HFF-Myc (cell line): ENCODE measurements around the gene NPPC.

Experiments used
- DNase-seq: peaks from one replicate; pipeline ENCODE4 v3.0.0-alpha.2; 2011; ENCODE audit warnings: low read depth; ENCODE audit errors: extremely low read depth
- H3K4me3 ChIP-seq: replicated peaks from 2 replicates; pipeline ENCODE4 v1.5.1; 2011; ENCODE audit warnings: low read depth, mild to moderate bottlenecking, control low read depth, low read length
- TF ChIP-seq, protein P1 (sequence below): IDR thresholded peaks from 2 replicates; pipeline ENCODE4 v1.5.1; 2012; ENCODE audit warnings: mild to moderate bottlenecking, low read depth, low read length, control low read depth; ENCODE audit errors: missing control alignments

Gene NPPC

DNA sequence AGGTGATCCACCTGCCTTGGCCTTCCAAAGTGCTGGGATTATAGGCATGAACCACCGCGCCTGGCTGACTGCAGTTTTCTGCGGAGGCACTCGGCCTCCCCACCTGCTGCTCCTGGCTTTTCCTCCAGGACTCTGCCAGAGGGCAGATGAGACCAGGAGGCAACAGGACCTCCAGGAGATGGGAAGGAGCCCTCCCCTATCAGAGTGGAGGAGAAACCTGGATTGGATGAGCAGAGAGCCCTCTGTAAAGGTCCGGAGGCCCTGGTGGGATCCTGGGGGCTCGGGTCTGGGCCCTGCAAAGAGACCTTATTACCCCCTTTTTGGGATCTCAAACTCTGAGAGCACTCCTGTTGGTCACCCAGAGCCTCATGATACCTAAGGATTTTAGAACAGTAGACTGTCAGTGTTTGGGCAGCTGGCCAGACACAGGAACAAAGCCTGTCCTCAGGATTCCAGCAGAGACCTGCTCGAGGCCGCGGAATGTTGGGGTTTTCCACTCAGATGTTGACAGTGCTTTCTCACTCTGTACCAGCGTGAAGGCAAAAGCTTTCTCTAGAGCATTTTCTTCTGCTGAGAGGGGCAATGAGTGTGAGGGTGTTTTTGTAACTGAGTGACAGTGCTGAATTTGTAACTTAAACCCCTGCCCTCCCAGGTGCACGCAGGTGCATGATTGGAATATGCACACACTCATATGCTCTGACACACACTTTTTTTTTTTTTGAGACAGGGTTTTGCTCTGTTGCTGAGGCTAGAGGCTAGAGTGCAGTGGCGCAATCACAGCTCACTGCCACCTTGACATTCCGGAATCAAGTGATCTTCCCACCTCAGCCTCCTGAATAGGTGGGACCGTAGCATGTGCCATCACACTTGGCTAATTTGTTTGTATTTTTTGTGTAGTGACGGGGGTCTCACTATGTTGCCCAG lies 48.4 kb downstream of the NPPC start:
- TF ChIP-seq, protein P1, sequence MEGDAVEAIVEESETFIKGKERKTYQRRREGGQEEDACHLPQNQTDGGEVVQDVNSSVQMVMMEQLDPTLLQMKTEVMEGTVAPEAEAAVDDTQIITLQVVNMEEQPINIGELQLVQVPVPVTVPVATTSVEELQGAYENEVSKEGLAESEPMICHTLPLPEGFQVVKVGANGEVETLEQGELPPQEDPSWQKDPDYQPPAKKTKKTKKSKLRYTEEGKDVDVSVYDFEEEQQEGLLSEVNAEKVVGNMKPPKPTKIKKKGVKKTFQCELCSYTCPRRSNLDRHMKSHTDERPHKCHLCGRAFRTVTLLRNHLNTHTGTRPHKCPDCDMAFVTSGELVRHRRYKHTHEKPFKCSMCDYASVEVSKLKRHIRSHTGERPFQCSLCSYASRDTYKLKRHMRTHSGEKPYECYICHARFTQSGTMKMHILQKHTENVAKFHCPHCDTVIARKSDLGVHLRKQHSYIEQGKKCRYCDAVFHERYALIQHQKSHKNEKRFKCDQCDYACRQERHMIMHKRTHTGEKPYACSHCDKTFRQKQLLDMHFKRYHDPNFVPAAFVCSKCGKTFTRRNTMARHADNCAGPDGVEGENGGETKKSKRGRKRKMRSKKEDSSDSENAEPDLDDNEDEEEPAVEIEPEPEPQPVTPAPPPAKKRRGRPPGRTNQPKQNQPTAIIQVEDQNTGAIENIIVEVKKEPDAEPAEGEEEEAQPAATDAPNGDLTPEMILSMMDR: no peak
- H3K4me3 ChIP-seq: no peak overlapping the region
- DNase-seq: no peak

DNA sequence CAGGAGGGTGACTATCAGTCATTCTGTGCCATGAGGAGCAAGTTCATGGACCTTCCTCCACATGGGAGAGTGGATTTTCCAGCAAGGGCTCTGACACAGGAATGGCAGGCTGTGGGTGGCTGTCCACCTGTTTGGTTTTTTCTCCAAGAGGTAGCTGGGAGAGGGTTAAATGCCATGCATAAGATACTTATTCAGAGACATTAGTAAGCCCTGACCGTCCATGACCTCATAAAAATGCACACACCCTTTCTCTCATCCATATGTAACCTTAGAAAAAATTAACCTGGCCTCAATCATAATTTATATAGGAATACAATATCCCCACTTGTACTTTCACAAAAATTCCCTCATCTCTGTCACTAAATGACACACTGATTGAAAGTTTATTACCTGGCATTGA lies 51.3 kb downstream of the NPPC start:
- DNase-seq: no peak
- TF ChIP-seq, protein P1: no peak
- no peak overlapping the region for H3K4me3 ChIP-seq
